Fibroblast of skin of right quadriceps (primary cell): ENCODE results near the gene SMURF1.

Source experiments
- DNase-seq: peaks from one replicate; pipeline ENCODE4 v3.0.0-alpha.2; 2013

SMURF1 gene

DNA sequence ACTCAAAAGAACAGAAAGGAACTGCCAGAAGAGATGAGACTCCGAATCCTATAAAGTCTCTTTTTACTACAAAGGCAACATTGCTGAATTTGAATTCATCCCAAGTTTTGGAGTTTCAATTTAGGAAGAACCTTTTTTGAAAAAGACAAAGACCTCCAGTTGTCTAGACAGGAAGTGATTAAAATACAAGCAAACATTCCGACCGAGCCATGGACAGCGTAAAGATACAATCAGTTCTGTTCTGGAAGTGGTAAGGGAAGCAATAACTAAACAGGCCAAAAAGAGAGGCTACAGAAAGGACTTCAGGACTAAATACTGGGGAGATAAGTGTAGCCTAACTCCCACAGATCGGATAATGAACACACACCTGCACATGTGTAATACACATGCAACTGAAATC lies 101.0 kb downstream of the SMURF1 start:
- no peak for DNase-seq

DNA sequence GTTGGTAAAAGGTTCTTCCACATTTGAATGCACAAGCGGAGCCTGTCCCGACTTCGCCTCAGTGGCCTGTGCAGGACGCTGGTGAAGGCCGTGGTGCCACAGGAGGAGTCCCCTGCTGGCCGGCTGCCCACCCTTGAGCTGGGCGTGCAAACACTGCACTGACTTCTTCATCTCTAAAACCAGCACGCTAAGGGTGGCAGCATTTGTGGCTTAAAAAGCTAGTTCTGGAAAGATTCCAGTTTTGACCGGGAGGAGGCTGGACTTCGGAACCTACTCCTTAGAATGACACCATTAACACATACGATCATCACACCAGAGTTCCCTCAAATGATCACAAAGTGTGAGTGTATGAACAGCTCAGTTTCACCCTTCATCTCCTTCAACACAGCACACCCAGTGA lies 102.4 kb downstream of the SMURF1 start:
- DNase-seq, result no peak

GRCh38 chr7:99040104-99040958 lies 103.6 kb downstream of the SMURF1 start:
- DNase-seq, result peak; percentile 81

DNA sequence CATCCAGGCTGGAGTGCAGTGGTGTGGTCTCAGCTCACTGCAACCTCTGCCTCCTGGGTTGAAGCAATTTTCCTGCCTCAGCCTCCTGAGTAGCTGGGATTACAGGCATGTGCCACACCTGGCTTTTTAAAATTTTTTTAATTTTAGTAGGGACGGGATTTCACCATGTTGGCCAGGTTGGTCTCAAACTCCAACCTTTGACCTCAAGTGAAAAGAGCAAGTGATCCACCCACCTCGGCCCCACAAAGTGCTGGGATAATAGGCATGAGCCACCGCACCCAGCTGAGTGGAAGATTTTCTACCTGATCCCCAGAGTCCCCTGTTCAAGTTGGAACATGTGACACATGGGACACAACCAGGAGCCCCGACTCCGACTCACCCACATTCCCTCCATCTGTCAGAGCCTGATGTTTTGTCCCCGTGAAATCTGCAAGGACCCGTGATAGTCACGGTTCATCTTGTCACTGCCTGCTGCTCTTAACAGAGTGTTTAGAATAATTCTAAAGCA lies 104.5 kb downstream of the SMURF1 start:
- DNase-seq, result no peak

GRCh38 chr7:99038086-99038855 lies 105.6 kb downstream of the SMURF1 start:
- DNase-seq, result no peak

DNA sequence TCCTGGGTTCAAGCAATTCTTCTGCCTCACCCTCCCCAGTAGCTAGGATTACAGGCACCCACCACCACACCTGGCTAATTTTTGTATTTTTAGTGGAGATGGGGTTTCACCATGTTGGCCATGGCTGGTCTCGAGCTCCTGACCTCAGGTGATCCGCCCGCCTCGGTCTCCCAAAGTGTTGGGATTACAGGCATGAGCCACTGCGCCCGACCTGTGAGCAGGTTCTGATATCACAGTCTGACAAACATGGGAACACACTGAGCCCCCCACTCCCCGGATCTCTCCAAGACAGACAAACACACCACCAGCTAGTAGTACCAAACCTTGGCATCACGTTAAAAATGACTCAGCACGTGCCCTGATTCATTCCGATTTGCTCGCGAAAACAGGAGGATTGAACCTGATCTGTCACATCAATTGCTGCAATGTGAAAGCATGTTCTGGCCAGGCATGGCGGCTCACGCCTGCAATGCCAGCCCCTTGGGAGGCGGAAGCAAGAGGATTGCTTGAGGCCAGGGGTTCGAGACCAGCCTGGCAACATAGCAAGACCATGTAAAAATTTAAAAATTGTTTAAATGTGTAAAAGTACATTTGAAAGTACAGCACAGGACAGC lies 106.5 kb downstream of the SMURF1 start:
- no peak for DNase-seq

DNA sequence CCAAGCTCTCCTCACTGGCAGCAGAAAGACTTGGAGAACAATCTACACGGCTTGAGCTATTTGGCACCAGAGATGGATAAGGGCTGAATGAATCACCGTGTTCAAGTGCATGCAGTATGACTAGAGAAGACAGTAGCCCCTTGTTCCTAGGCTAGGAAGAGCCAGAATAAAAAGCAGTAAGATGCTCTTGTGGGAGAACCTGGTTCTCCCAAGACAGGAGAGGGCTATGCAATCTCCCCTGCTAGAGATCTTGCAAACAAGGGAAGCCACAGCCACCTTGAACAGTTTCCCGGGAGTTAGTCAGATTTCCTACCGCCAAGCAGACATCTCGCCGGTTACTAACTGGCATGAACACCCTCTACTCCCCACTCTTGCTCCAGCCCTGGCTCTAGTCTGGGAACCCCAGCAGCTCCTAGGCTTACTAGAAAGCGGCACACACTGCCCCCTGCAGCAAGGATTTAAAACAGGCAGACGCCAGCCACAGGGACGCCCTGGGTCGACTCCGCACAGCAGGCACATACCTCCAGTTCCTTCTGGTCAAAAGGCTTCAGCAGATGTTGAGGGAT lies 107.3 kb downstream of the SMURF1 start:
- DNase-seq, result peak; percentile 14

GRCh38 chr7:99035723-99036545 lies 108.0 kb downstream of the SMURF1 start:
- no peak for DNase-seq

DNA sequence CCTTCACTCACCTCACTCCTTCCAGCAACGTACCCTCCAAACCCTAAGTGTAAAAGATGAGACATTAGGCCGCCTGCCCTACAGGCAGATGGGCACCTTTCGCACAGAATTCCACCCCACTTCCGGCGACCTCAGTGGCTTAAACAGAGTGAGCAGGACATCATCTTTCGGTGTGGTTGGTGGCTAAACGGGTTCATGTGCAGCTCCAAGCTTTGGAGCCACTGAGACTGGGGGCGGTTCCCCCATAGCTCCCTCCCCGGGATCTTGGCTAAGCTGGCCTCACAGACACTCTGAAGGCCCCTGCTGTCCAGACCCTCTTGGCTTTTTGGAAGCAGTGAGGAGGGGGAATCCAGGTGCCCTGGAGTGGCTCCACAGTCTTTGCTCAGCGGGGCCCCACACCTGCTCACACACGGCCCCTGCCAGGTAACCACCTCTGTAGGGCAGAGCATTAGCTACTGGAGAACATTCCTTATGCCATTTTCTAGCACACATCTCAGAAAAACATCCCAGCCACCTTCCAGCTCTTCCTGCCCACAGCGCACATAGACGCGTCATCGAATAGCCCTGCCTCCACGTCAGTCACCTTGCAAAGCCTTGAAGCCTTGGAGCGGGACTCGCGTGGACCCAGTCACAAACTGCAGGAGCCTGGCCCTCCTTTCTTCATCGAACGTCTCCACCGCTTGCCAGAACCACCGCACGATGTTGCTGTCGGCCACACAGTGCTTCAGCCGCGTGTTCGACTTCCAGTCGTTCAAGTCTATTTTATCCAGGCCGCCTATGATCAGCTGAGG lies 108.8 kb downstream of the SMURF1 start:
- no peak for DNase-seq

DNA sequence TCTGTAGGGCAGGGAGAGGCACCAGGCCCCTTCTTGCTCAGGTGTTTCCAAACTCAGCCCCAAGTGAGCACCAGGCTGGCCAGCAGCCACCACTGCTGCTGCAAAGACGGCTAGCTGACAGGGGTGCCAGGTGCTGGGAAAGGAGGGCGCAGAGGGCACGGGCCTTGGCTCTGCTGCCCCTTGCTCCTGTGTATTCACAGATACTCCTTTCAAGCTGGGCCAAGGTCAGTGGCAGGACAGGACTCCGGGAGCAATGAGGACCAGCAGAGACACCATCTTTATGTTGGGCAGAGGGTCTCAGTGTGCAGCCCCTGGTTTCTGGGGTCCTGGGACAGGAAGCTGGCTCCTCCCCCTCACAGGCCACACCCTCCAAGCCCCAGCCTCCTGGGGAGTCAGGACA lies 110.1 kb downstream of the SMURF1 start:
- DNase-seq, result no peak

DNA sequence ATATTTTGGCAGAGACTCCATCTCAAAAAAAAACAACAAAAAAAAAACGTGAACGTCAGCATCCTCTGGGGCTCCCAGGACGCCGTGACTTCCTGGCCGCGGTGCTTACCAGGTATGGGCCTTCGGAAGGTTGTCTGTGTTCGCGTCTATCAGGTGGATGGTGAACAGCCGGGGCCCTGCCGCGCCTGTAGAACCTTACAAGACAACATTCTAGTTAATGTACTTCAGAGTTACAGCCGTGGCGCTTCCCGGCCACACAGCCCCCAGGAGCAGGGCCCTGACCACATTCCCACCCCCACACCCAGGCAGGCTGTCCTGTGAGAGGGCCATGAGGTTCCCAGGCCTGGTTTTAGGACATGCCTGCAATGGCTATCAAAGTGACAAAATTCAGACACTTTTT lies 111.0 kb downstream of the SMURF1 start:
- DNase-seq, result no peak

- DNase-seq, result no peak
Observed at GRCh38 chr7:99031496-99031895, 112.4 kb downstream of the SMURF1 start.

DNA sequence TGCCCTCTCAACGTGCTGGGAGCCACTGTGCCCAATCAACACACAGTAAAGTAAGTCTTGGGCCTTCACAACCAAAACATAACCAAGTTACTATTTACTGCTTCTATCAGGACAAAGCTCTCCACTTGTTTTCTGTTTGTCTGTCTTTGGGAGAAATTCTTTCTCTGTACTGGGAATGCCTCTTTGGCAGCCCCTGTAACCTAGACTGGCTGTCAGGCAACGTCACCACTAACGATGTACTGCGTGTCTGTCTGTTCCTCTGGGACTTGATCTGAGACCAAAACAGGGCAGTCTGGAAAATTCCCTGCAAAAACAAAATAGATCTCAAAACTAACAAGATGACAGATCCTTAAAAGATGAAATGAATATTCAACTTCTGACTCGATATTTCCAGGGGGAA lies 113.0 kb downstream of the SMURF1 start:
- DNase-seq, result no peak

GRCh38 chr7:99030457-99030856 lies 113.5 kb downstream of the SMURF1 start:
- DNase-seq, result no peak

GRCh38 chr7:99029466-99030435 lies 114.2 kb downstream of the SMURF1 start:
- no peak for DNase-seq

GRCh38 chr7:99028261-99028973 lies 115.5 kb downstream of the SMURF1 start:
- no peak for DNase-seq

DNA sequence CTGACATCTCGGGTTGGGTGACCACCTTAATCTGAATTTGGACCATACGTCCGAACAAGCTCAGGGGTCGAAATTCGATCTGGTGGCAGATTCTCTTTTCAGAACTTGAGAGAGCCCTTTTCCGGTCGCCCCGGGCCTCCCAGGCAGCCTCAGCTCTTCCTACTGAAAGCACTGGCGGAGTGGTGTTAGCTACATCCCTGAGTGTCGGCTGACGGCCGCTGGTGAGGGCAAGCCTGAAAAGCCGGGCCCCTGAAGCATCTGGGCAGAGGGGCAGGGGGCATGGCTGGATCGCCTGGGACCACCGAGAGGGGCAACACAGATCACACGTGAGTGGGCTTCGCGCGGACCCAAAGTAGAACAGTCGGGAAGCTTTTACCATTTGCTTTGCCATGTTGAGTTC lies 116.1 kb downstream of the SMURF1 start:
- DNase-seq, result no peak

DNA sequence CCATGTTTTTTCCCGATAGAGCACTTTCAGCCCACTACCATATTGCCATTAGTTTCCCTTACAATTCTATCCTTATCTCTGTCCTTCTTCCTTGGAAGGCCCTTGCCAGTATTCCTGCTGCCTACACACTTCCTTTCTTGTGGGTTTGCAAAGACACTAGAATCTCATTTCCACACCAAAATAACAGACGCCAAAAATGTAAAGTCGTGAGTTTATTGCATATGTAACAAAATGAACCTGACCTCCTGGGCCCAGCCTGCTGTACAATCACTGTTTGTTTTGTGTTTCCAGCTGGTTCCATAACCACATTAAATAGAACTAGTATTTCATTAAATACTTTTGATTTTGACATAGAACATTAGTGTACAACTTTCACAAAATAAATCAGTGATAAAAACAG lies 116.7 kb downstream of the SMURF1 start:
- peak; percentile 17 for DNase-seq

DNA sequence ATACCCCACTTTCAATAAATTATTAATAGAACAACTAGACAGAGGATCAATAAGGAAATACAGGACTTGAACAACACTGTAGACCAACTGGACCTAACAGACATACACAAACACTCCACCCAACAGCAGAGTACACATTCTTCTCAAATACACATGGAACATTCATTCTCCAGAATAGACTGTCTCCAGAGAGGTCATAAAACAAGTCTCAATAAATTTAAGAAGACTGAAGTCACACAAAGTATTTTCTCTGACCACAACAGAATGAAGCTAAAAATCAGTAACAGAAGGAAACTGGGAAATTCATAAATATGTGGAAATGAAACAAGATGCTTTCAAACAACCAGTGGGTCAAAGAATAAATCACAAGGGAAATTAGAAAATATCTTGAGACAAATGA lies 119.8 kb downstream of the SMURF1 start:
- peak; percentile 84 for DNase-seq
